ENCODE measurements around the gene KLF11.

Gene KLF11

DNA sequence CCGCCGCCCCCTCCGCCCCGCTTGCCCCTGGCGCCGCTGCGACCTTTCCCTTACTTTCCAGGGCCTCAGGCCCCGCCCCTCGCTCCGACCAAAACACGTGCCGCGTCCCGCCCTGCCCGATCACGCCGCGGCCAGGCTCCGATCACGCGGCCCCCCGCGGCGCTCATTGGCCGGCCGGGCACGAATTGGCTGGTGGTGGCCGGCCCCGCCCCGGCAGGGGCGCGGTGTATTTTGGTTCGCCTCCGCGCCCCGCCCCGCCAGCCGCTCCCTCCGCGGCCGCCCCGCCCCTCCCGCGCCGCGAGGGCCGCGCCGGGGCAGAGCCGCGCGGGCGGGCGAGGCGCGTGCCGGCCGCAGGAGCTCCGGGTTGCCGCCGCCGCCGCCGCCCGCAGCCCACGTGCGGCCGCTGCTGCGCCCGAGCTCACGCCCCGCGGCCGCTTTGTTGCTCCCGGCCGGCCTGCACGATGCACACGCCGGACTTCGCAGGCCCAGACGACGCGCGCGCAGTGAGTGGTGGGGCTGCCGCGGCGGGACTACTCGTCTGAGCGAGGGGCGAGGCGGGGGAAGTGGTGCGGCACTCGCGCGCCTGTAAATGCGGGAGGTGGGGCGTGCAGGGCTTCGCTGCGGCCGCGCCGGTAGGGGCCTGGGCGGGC is at the start of gene KLF11:
TSS of gene KLF11 (plus strand) at position 295 of the 650 bp plus-strand sequence. CDS start at position 462, 167 bp downstream.
- peak; percentile 92 to 93 for DNase-seq (ENCODE audit: low read depth in 1 of 2, low spot score in 1 of 2)
- TF ChIP-seq JUND (IDR thresholded peaks at IDR 0.05; ENCODE audit: low read depth), result no peak
- in situ Hi-C loops (cut with HindIII; ENCODE audit: low pct_unique_long_range_greater_than_20kb, low sequenced_read_pairs), result no loop called here

DNA sequence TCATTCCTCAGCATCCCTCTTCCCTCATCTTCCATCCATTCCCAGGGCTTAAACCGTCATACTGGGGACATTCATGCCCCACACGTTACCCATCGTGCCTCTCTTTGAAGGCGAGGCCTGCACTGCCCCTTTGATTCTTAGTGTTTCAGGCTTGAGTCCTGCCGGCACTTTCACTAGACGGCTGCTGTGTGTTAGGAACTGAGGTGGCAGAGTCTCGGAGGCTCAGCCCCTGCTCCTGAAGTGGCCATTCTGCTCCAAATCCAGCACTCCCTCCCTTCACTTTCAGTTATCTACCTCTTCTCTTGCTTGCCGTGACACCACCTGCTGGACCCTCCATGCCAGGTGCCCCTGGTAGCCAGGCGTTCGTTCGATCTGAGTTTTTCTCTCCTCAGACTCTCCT is 48.9 kb upstream of the KLF11 start:
- DNase-seq (ENCODE audit: low read depth in 1 of 2, low spot score in 1 of 2), result no peak
- in situ Hi-C loops (cut with HindIII; ENCODE audit: low pct_unique_long_range_greater_than_20kb, low sequenced_read_pairs), result no loop called here
- no peak for TF ChIP-seq JUND (IDR thresholded peaks at IDR 0.05; ENCODE audit: low read depth)

DNA sequence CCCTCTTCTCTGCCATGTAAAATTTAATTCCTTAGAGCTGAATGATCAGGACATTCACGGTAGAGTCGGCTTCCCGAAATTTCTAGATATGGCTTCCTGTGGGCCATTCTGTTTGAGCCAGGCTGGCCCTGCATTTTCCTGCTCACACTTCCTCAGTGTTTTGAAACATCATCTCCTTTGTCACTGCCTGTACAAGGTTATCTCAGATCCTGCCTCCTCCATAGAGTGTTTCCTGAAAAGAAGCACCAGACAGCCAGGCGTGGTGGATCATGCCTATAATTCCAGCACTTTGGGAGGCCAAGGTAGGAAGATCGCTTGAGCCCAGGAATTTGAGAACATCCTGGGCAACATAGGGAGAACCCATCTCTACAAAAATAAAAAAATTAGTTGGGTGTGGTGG is 48.3 kb upstream of the KLF11 start:
- in situ Hi-C loops (cut with HindIII; ENCODE audit: low pct_unique_long_range_greater_than_20kb, low sequenced_read_pairs), result no loop called here
- no peak for DNase-seq (ENCODE audit: low read depth in 1 of 2, low spot score in 1 of 2)
- no peak for TF ChIP-seq JUND (IDR thresholded peaks at IDR 0.05; ENCODE audit: low read depth)

DNA sequence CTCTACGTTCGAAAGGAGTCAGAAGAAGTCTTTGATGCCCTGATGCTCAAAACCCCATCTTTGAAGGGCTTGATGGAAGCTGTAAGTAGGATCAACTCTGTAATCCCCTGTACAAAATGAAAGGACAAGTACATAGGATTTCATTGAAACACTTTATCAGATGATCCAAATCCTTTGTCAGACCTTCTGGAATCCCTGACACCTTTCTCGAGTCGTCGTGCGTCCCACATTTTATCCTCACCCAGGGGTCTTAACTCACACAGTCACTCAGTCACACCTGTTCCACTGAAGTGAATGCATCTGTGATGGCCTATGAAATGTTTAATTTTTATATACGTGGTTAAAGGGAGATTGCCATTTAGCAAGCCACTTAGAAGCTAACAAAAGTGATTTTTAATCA is 47.0 kb upstream of the KLF11 start:
- in situ Hi-C loops (cut with HindIII; ENCODE audit: low pct_unique_long_range_greater_than_20kb, low sequenced_read_pairs), result no loop called here
- no peak for DNase-seq (ENCODE audit: low read depth in 1 of 2, low spot score in 1 of 2)
- no peak for TF ChIP-seq JUND (IDR thresholded peaks at IDR 0.05; ENCODE audit: low read depth)

DNA sequence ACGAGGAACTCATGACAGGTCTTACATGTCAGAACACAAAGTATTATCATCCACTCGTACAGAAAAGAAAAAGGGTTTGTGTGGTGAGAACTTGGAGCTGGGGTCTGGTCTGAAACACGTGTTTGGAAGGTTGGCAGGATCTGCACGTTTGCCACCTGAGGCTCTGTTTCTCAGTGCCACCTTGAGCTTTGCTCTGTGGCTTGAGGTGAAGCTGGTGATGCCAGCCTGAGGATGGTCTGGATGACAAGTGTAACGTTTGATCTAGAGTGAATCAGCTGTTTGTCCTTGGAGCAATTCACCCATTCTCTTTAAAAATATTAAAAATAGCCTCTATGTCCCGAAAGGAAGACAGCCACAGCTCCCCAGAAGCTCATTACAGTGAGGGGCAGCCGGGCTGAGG is 45.4 kb upstream of the KLF11 start:
- TF ChIP-seq JUND (IDR thresholded peaks at IDR 0.05; ENCODE audit: low read depth), result no peak
- in situ Hi-C loops (cut with HindIII; ENCODE audit: low pct_unique_long_range_greater_than_20kb, low sequenced_read_pairs), result no loop called here
- no peak for DNase-seq (ENCODE audit: low read depth in 1 of 2, low spot score in 1 of 2)

DNA sequence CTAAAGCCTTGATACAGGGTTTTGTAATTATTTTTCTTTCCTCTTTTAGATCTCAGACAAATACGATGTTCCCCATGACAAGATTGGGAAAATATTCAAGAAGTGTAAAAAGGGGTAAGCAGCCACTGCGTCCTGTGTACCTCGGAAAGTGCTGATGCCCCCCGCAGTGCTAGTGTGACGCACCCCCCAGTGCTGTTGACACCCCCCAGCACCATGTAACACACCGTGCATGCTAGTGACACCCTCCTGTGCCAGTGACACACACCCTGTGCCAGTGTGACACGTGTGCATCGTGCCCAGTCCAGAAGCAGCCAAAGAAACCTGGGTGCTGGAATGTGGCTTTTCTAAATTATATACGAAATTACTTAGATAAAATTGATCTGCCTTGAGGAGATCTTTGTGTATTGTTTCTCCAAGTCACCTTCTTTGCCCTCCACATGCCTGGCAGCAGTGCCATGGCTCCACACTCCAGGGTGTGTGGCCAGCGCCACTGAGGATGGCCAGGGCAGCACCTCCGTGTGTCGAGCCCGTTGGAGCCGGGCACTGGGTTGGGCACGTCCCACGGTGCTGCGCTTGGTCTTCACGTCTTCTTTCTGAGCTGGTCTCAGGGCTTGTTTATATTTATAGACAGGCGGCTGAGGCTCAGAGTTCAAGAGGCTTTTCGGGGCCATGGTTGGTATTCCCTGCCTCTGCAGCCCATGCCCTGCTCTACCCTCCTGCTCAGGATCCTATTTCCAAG is 44.3 kb upstream of the KLF11 start:
- TF ChIP-seq JUND (IDR thresholded peaks at IDR 0.05; ENCODE audit: low read depth), result no peak
- in situ Hi-C loops (cut with HindIII; ENCODE audit: low pct_unique_long_range_greater_than_20kb, low sequenced_read_pairs), result no loop called here
- no peak for DNase-seq (ENCODE audit: low read depth in 1 of 2, low spot score in 1 of 2)

DNA sequence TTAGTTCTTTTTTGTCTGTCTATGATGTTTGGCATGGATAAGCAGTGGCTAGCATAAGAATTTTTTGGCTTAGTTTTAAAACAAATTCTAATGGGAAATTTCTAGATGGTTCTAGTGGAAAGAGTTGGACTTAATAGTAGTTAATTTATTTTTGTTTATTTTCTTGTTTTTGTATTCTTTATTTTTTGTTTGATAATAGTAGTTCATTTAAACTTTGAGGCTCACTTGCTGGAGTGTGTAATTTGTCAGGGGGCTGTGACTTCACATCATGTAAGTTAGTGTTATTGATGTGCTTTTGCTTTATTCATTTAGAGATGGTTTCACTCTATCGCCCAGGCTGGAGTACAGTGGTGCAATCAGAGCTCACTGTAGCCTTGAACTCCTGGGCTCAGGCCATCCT is 43.7 kb upstream of the KLF11 start:
- TF ChIP-seq JUND (IDR thresholded peaks at IDR 0.05; ENCODE audit: low read depth), result no peak
- in situ Hi-C loops (cut with HindIII; ENCODE audit: low pct_unique_long_range_greater_than_20kb, low sequenced_read_pairs), result no loop called here
- no peak for DNase-seq (ENCODE audit: low read depth in 1 of 2, low spot score in 1 of 2)

DNA sequence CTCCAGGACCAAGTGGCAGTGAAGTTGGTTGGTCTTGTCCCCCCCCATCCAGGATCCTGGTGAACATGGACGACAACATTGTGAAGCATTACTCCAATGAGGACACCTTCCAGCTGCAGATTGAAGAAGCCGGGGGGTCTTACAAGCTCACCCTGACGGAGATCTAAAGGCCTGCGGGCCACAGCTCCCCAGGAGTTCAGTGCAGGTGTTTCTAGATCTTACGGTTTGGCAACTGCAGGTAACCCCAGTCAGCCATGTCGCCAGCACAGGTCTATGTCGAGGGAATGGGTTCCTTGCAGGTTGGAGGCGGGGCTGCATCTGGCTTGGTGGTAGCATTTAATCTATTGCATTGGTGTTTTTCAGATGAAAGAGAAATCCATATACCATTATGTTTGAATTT is 42.8 kb upstream of the KLF11 start:
- no peak for DNase-seq (ENCODE audit: low read depth in 1 of 2, low spot score in 1 of 2)
- in situ Hi-C loops (cut with HindIII; ENCODE audit: low pct_unique_long_range_greater_than_20kb, low sequenced_read_pairs), result no loop called here
- no peak for TF ChIP-seq JUND (IDR thresholded peaks at IDR 0.05; ENCODE audit: low read depth)

DNA sequence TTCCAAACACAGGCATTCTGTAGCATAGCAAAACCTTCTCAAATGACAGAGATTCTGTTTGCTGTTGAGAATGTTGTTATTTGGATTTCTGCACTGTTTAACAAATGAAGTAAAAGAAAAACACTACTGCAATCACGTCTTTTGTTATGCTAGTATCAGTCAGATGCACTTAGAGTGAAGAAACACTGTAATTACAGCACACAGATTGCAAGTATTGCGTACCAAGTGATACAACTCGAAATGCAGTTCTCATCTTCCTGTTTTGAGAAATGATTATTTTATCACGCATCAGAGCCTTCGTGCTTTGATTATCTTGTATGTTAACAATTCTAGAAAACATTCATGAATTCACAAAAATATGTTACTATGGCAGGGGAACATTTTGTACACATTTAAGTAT is 41.8 kb upstream of the KLF11 start:
- TF ChIP-seq JUND (IDR thresholded peaks at IDR 0.05; ENCODE audit: low read depth), result no peak
- no peak for DNase-seq (ENCODE audit: low read depth in 1 of 2, low spot score in 1 of 2)
- in situ Hi-C loops (cut with HindIII; ENCODE audit: low pct_unique_long_range_greater_than_20kb, low sequenced_read_pairs), result no loop called here

DNA sequence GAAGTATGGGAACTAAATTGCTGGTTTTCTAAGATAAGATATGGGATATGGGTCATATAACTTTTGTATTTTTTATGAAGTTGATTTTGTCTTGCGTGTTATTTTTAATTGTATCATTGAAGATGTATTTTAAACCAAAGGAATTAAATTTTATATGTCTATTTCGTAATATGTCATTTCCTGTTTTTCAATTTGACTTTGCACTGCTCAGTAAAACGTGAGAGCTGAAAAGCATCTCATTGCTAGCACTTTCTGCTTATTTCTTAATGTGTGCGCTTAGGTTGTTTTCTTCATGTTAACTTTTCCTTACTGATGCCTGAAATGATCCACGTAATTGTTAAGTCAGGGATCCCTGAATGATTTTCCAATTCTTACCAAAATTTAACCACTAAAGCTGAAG is 41.2 kb upstream of the KLF11 start:
- DNase-seq (ENCODE audit: low read depth in 1 of 2, low spot score in 1 of 2), result no peak
- TF ChIP-seq JUND (IDR thresholded peaks at IDR 0.05; ENCODE audit: low read depth), result no peak
- in situ Hi-C loops (cut with HindIII; ENCODE audit: low pct_unique_long_range_greater_than_20kb, low sequenced_read_pairs), result no loop called here

DNA sequence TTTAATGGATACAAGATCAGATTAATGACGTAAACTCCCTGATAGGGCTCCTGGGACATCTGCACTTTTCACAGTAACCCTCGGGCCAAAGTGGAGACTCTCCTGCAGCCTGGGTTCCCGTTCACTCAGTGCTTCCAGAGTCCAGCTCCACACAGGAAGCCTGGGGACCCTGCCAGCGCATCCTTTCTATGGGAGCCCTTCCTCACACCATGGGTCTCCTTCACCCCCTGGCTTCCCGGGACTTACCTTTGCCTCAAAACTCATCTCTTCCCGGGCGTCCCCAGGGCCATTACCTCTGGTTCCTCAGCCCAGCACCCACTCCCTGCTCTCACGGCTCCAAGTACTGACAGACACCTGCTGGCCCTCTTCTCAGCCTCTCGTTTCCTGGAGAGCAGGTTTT is 40.7 kb upstream of the KLF11 start:
- TF ChIP-seq JUND (IDR thresholded peaks at IDR 0.05; ENCODE audit: low read depth), result no peak
- DNase-seq (ENCODE audit: low read depth in 1 of 2, low spot score in 1 of 2), result no peak
- in situ Hi-C loops (cut with HindIII; ENCODE audit: low pct_unique_long_range_greater_than_20kb, low sequenced_read_pairs), result no loop called here

DNA sequence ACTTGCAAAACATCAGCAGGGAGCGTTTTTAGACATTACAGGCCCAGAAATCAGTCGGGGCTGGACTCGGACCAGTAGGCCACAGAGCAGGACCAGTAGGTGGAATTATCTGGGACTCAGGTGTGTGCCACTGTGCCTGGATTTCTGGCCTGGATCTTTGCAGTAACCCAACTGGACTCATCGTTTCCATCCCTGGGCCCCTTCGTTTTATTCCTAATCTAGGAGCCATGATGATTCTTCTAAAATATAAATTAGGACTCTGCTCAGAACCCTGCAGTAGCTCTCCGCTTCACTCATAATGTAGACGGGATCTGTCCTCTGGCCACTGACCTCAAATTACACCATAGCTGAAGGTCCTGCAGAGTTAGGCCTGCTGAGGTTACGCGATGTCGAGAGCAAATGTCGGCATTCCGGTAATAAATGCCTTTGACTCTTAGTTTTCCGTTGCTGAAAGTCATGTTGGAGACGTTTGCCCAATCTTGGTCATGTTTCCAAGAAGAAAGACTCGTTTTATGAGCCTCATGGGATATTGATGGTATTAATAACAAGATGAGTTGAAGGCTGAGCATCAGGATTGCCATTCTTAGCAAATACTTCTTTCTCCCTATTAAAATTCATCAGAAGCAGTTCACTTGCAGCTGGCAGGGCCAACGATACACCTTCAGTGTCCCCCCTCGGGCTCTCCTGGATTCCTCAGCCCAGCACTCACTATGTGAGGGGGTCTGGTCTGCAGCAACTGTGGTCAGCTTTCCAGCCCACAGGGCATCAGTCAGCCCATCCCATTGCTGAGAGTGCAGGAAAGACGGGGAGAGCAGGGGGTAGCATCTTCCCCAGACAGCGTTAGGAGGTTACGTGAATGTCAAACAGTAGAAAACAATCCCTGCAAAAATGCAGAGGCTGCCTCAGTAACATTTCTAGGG is 39.9 kb upstream of the KLF11 start:
- no peak for TF ChIP-seq JUND (IDR thresholded peaks at IDR 0.05; ENCODE audit: low read depth)
- in situ Hi-C loops (cut with HindIII; ENCODE audit: low pct_unique_long_range_greater_than_20kb, low sequenced_read_pairs), result no loop called here
- no peak for DNase-seq (ENCODE audit: low read depth in 1 of 2, low spot score in 1 of 2)

DNA sequence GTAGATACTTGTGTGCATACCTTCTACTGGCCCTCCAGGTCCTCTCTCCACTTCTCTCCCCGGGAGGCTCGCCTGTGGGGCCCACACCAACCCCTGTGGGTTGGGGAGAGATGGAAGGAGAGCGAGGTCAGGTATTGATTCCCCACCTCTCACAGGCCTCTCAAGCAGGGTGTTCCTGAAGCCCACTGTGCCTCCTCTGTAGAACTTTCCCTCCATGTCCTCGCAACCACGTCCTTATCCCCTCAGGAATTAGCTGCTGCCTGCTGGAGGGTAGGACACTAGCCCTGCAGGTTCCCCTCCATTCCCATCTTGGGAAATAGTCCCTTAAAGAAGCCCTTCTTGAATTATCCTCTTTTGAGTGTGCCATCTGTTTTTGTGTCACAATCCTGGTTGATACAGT is 38.9 kb upstream of the KLF11 start:
- in situ Hi-C loops (cut with HindIII; ENCODE audit: low pct_unique_long_range_greater_than_20kb, low sequenced_read_pairs), result no loop called here
- TF ChIP-seq JUND (IDR thresholded peaks at IDR 0.05; ENCODE audit: low read depth), result no peak
- DNase-seq (ENCODE audit: low read depth in 1 of 2, low spot score in 1 of 2), result no peak

Measured in T47D (cell line).